H1 (cell line): Measurements from ENCODE around the gene PDIA6. TPM values are rescaled to one million over a fixed set of nuclear protein-coding genes. Genes with fewer than 3 reads are reported as not detected.

Experiments used
- CTCF ChIA-PET: fragments of 300-600 bp; sonication (Branson Sonifier 250); formaldehyde crosslinking; loops from one replicate; lab custom pipeline; 2021; ENCODE audit not compliant: partially characterized antibody; lab: Charles Lee
- POLR2A ChIA-PET: fragments of 300-600 bp; sonication (Branson Sonifier 250); formaldehyde crosslinking; loops from one replicate; lab custom pipeline; 2021; ENCODE audit warnings: inconsistent platforms; ENCODE audit not compliant: partially characterized antibody; lab: Charles Lee
- DNase-seq, 2 experiments: peaks; one replicate each; pipeline versions ENCODE4 v3.0.0 to v3.0.0-alpha.2; 2010 to 2022; ENCODE audit warnings: low spot score in 2 of 2, low read depth in 1 of 2, mixed read lengths in 1 of 2
- FAIRE-seq: peaks from 2 replicates; lab custom pipeline; 2011; peaks lifted over from hg19 to GRCh38; lab: Jason Lieb, UNC
- H2AFZ ChIP-seq: 2 replicates; pipeline ENCODE4 v1.8.1; 2012; ENCODE audit warnings: low read length, inconsistent platforms
- H2AK5ac ChIP-seq: 2 replicates; pipeline ENCODE4 v1.6.1; 2013; ENCODE audit warnings: low read depth, low read length
- H2BK120ac ChIP-seq: replicated peaks from 2 replicates; pipeline ENCODE3; 2013; ENCODE audit warnings: low read depth, low read length, inconsistent platforms
- H2BK12ac ChIP-seq: 2 replicates; pipeline ENCODE4 v1.6.1; 2013; ENCODE audit warnings: low read depth, low read length
- H2BK15ac ChIP-seq: 2 replicates; pipeline ENCODE4 v1.6.1; 2013; ENCODE audit warnings: low read length
- H2BK20ac ChIP-seq: 2 replicates; pipeline ENCODE4 v1.6.1; 2013; ENCODE audit warnings: low read length
- H2BK5ac ChIP-seq: 2 replicates; pipeline ENCODE4 v1.6.1; 2013; ENCODE audit warnings: low read depth, low read length
- H3K14ac ChIP-seq: 2 replicates; pipeline ENCODE4 v1.6.1; 2013; ENCODE audit warnings: inconsistent platforms; ENCODE audit not compliant: insufficient read length
- H3K18ac ChIP-seq: 2 replicates; pipeline ENCODE4 v1.6.1; 2013; ENCODE audit warnings: low read length; ENCODE audit errors: extremely low read depth
- H3K23ac ChIP-seq: 2 replicates; pipeline ENCODE4 v1.6.1; 2013; ENCODE audit warnings: inconsistent platforms; ENCODE audit not compliant: insufficient read length
- H3K23me2 ChIP-seq: 2 replicates; pipeline ENCODE4 v1.6.1; 2013; ENCODE audit warnings: low read depth, low read length
- H3K27ac ChIP-seq: 2 replicates; pipeline ENCODE4 v1.6.1; 2011; ENCODE audit warnings: low read depth, low read length, inconsistent platforms
- H3K27me3 ChIP-seq, 4 experiments: replicated peaks in 1 of 4; 1 replicate in 1 of 4; 2 replicates in 3 of 4; pipeline versions ENCODE4 v1.6.1 to v1.8.1; 2011 to 2013; ENCODE audit warnings: low read length in 3 of 4, mild to moderate bottlenecking in 3 of 4, inconsistent platforms in 2 of 4, mixed read lengths in 2 of 4, moderate library complexity in 1 of 4; ENCODE audit not compliant: control insufficient read depth in 3 of 4, insufficient read depth in 3 of 4; ENCODE audit errors: extremely low read depth in 1 of 4
- H3K36me3 ChIP-seq, 4 experiments: 2 replicates each; pipeline versions ENCODE4 v1.6.1 to v1.8.1; 2011 to 2013; ENCODE audit warnings: mild to moderate bottlenecking in 4 of 4, low read length in 3 of 4, moderate library complexity in 2 of 4, control low read depth in 1 of 4, inconsistent platforms in 1 of 4; ENCODE audit not compliant: insufficient read depth in 4 of 4, control insufficient read depth in 2 of 4
- H3K4ac ChIP-seq: replicated peaks from 2 replicates; pipeline ENCODE3; 2013; ENCODE audit warnings: low read length, low read depth, mixed read lengths, inconsistent platforms; ENCODE audit not compliant: insufficient read length
- H3K4me1 ChIP-seq, 4 experiments: replicated peaks in 1 of 4; 1 replicate in 1 of 4; 2 replicates in 3 of 4; pipeline versions ENCODE4 v1.6.1 to v1.8.1; 2011 to 2013; ENCODE audit warnings: low read length in 3 of 4, inconsistent platforms in 2 of 4, mixed read lengths in 1 of 4; ENCODE audit not compliant: insufficient read depth in 4 of 4, control insufficient read depth in 3 of 4
- H3K4me2 ChIP-seq, 2 experiments: 2 replicates each; pipeline versions ENCODE4 v1.6.1 to v1.8.1; 2011 to 2013; ENCODE audit warnings: low read depth in 2 of 2, low read length in 2 of 2, control low read depth in 1 of 2, inconsistent platforms in 1 of 2, mild to moderate bottlenecking in 1 of 2; ENCODE audit not compliant: insufficient read depth in 1 of 2
- H3K4me3 ChIP-seq, 4 experiments: fragments of 200-600, 300-600 bp in 1 of 4; sonication (generic), shearing (Covaris generic), sonication (Bioruptor Twin) in 1 of 4; 2 replicates each; pipeline versions ENCODE4 v1.5.1 to v1.8.1; 2011 to 2016; ENCODE audit warnings: low read length in 4 of 4, low read depth in 3 of 4, control low read depth in 2 of 4, inconsistent platforms in 2 of 4, mild to moderate bottlenecking in 2 of 4, mixed read lengths in 1 of 4, moderate library complexity in 1 of 4; ENCODE audit not compliant: insufficient read depth in 2 of 4; ENCODE audit errors: extremely low read depth in 1 of 4
- H3K56ac ChIP-seq: replicated peaks from 2 replicates; pipeline ENCODE3; 2013; ENCODE audit warnings: low read depth, mild to moderate bottlenecking, mixed read lengths, low read length, inconsistent platforms; ENCODE audit not compliant: insufficient read length
- H3K79me1 ChIP-seq: 2 replicates; pipeline ENCODE4 v1.6.1; 2013; ENCODE audit warnings: low read depth, low read length, control low read depth
- H3K79me2 ChIP-seq, 2 experiments: 2 replicates each; pipeline versions ENCODE4 v1.6.1 to v1.8.1; 2012 to 2013; ENCODE audit warnings: low read length in 2 of 2, mild to moderate bottlenecking in 2 of 2, inconsistent platforms in 1 of 2; ENCODE audit not compliant: insufficient read depth in 2 of 2, control insufficient read depth in 1 of 2
- H3K9ac ChIP-seq, 4 experiments: replicated peaks in 1 of 4; 1 replicate in 1 of 4; 2 replicates in 3 of 4; pipeline versions ENCODE4 v1.6.1 to v1.8.1; 2011 to 2013; ENCODE audit warnings: low read depth in 3 of 4, low read length in 3 of 4, control low read depth in 2 of 4, mild to moderate bottlenecking in 2 of 4, moderate library complexity in 2 of 4, inconsistent platforms in 1 of 4; ENCODE audit errors: extremely low read depth in 1 of 4
- H3K9me3 ChIP-seq, 2 experiments: 2 replicates each; pipeline versions ENCODE4 v1.6.1 to v1.8.1; 2012 to 2013; ENCODE audit warnings: mild to moderate bottlenecking in 2 of 2, moderate library complexity in 2 of 2, control low read depth in 1 of 2, inconsistent platforms in 1 of 2, low read depth in 1 of 2, low read length in 1 of 2, mixed read lengths in 1 of 2; ENCODE audit not compliant: insufficient read depth in 2 of 2
- H4K20me1 ChIP-seq, 2 experiments: replicated peaks in 1 of 2; 2 replicates each; pipeline versions ENCODE3 to v1.8.1; 2011 to 2013; ENCODE audit warnings: inconsistent platforms in 2 of 2, low read length in 2 of 2, mild to moderate bottlenecking in 1 of 2; ENCODE audit not compliant: insufficient read depth in 2 of 2, control insufficient read depth in 1 of 2
- H4K5ac ChIP-seq: 2 replicates; pipeline ENCODE4 v1.6.1; 2013; ENCODE audit warnings: low read length, low read depth, mixed read lengths, inconsistent platforms; ENCODE audit not compliant: insufficient read length
- H4K8ac ChIP-seq: 2 replicates; pipeline ENCODE4 v1.8.0; 2013; ENCODE audit warnings: mild to moderate bottlenecking, moderate library complexity, low read length, inconsistent platforms; ENCODE audit not compliant: insufficient read depth; ENCODE audit errors: extremely low read depth
- H4K91ac ChIP-seq: replicated peaks from 2 replicates; pipeline ENCODE3; 2013; ENCODE audit warnings: low read length, mixed read lengths, inconsistent platforms; ENCODE audit not compliant: insufficient read length
- BCL11A ChIP-seq, 2 experiments: IDR thresholded peaks; one replicate each; pipeline ENCODE4 v1.6.1; 2011; ENCODE audit warnings: low read depth in 2 of 2, low read length in 2 of 2, mild to moderate bottlenecking in 2 of 2
- CBX8 ChIP-seq: fragments of 300-800, 300-1000 bp; sonication (generic); IDR thresholded peaks from 2 replicates; pipeline ENCODE4 v1.7.1; 2016; ENCODE audit warnings: low read depth, low read length, borderline replicate concordance
- CHD2 ChIP-seq: IDR thresholded peaks from 2 replicates; pipeline ENCODE4 v1.6.1; 2012; ENCODE audit warnings: low read length, improper control_type of control experiment
- EGR1 ChIP-seq: IDR thresholded peaks from 2 replicates; pipeline ENCODE4 v1.6.1; 2011; ENCODE audit warnings: low read depth, low read length, borderline replicate concordance
- RAD21 ChIP-seq, 2 experiments: IDR thresholded peaks in 1 of 2; conservative IDR thresholded peaks in 1 of 2; 2 replicates each; pipeline ENCODE4 v1.6.1; 2011; ENCODE audit warnings: low read depth in 2 of 2, low read length in 2 of 2, improper control_type of control experiment in 1 of 2, inconsistent platforms in 1 of 2, mild to moderate bottlenecking in 1 of 2, moderate library complexity in 1 of 2
- RXRA ChIP-seq: IDR thresholded peaks from 2 replicates; pipeline ENCODE4 v1.6.1; 2011; ENCODE audit warnings: low read depth, mild to moderate bottlenecking, low read length, moderate library complexity; ENCODE audit not compliant: insufficient read depth
- SIRT6 ChIP-seq: IDR thresholded peaks from one replicate; pipeline ENCODE4 v1.7.1; 2012; ENCODE audit warnings: low read length, inconsistent platforms
- TBP ChIP-seq: IDR thresholded peaks from 2 replicates; pipeline ENCODE4 v1.6.1; 2011; ENCODE audit warnings: low read depth, low read length, improper control_type of control experiment
- WGBS, 2 experiments: shearing (Covaris generic) in 1 of 2; methylation state at CpG; one replicate each; pipeline versions ENCODE4 v1.1.6 to v1.1.7; 2013 to 2015; ENCODE audit warnings: low lambda C conversion rate in 2 of 2, mixed read lengths in 2 of 2, inconsistent platforms in 1 of 2, low coverage in 1 of 2, missing lambda C conversion rate in 1 of 2; ENCODE audit not compliant: insufficient replicate concordance in 2 of 2, insufficient coverage in 1 of 2, insufficient read length in 1 of 2; ENCODE audit errors: extremely low coverage in 1 of 2, missing lambda C conversion rate in 1 of 2; 5-methylcytosine and 5-hydroxymethylcytosine counted together
- polyA plus RNA-seq, 7 experiments: library from polyadenylated mRNA; depleted of rRNA in 3 of 7; stranded (reverse) in 5 of 7; unstranded in 2 of 7; fragments of >200 nt in 5 of 7; fragments of 200-250 nt in 2 of 7; gene quantifications; 1 replicate in 5 of 7; 2 replicates in 1 of 7; 4 replicates in 1 of 7; pipeline versions ENCODE4 v1.2.1 to v1.2.3, GENCODE V29; 2011 to 2013; ENCODE audit warnings: missing spikeins in 2 of 7, mixed read lengths in 2 of 7
- total RNA-seq: library from RNA; stranded (reverse); fragmentation: NEBNext Ultra II Directional; extraction: Animal tissue kit (Norgen Biotek cat#: 25700); gene quantifications from 2 replicates; pipeline ENCODE4 v1.2.1, GENCODE V29; 2021
- TF ChIP-seq, protein P1 (sequence below): IDR thresholded peaks from 2 replicates; pipeline ENCODE4 v1.6.1; 2011; ENCODE audit warnings: low read length, improper control_type of control experiment
- TF ChIP-seq, protein P2 (sequence below), 3 experiments: IDR thresholded peaks; 1 replicate in 2 of 3; 2 replicates in 1 of 3; pipeline versions ENCODE4 v1.5.1 to v1.6.1; 2011; ENCODE audit warnings: low read length in 3 of 3, mild to moderate bottlenecking in 3 of 3, inconsistent platforms in 2 of 3, low read depth in 1 of 3, moderate library complexity in 1 of 3; ENCODE audit not compliant: insufficient read depth in 1 of 3; ENCODE audit errors: control extremely low read depth in 1 of 3

PDIA6 gene
- total and polyA plus RNA-seq, 2 of the 8 experiments (the other 6 are each of a cell fraction or from before 2014, with no cell fraction given): 181 to 384 TPM

DNA sequence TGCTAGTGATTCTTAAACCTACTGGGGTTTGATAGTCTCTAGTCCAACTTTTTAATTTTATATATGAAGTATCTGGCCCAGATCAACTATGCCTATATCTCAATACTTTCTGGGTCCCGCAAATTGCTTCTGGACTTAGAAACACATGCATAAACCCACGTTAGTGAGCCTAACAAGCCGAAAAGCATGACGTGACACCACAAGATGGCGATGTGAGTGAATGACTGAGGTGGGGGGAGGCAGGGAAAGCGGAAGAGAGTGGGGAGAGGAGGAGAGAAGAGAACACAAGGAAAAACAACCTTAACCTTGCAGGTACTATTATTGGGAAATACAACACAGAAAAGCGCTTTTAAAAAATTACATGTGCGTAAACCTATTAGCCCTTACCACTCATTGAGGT, 13.8 kb downstream of the PDIA6 start:
- Histone ChIP-seq H4K8ac (no peak overlapping the region), H2BK120ac (no peak overlapping the region), H3K4me3 (no peak overlapping the region), H3K27ac (no peak overlapping the region), H3K4me1 (no peaks in the 10 kb centered on the region), H3K23ac (no peak overlapping the region), H2BK12ac (no peak overlapping the region), H3K18ac (no peak overlapping the region), H3K56ac (no peak overlapping the region), H4K20me1 (peaks cover 4 to 18% of the 10 kb centered on the region in 2 experiments), H3K4ac (no peak overlapping the region), H2AFZ (no peak overlapping the region), H3K27me3 (no peaks in the 10 kb centered on the region), H3K9ac (no peak overlapping the region), H3K9me3 (no peaks in the 10 kb centered on the region), H2AK5ac (no peak overlapping the region), H3K23me2 (no peaks in the 10 kb centered on the region), H3K4me2 (no peak overlapping the region), H3K14ac (no peak overlapping the region), H4K5ac (no peak overlapping the region), H3K36me3 (peaks cover 5 to 73% (median 35%) of the 10 kb centered on the region in 4 experiments; a peak in 7 of 8 replicates), H2BK20ac (no peak overlapping the region), H2BK5ac (no peak overlapping the region), H3K79me1 (peaks cover 10% of the 10 kb centered on the region; the same call in 1 of the 2 replicates), H4K91ac (no peak overlapping the region), H3K79me2 (peaks cover 11 to 82% of the 10 kb centered on the region in 2 experiments), H2BK15ac (no peak overlapping the region)
- TF ChIP-seq TBP (no peak), RAD21 (IDR thresholded peaks at IDR 0.05 in 1 of 2, conservative IDR thresholded peaks at IDR 0.05 in 1 of 2; ENCODE audit: low read depth in 2 of 2, low read length in 2 of 2) (peak in 1 of 2 experiments; percentile 16; a peak in 1 of 4 replicates), RXRA (no peak), CHD2 (no peak), BCL11A (IDR thresholded peaks at IDR 0.05; ENCODE audit: low read depth in 2 of 2, low read length in 2 of 2) (no peak), SIRT6 (no peak), CBX8 (no peak), EGR1 (no peak)
- TF ChIP-seq, protein P1, sequence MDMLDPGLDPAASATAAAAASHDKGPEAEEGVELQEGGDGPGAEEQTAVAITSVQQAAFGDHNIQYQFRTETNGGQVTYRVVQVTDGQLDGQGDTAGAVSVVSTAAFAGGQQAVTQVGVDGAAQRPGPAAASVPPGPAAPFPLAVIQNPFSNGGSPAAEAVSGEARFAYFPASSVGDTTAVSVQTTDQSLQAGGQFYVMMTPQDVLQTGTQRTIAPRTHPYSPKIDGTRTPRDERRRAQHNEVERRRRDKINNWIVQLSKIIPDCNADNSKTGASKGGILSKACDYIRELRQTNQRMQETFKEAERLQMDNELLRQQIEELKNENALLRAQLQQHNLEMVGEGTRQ: no peak
- TF ChIP-seq, protein P2, sequence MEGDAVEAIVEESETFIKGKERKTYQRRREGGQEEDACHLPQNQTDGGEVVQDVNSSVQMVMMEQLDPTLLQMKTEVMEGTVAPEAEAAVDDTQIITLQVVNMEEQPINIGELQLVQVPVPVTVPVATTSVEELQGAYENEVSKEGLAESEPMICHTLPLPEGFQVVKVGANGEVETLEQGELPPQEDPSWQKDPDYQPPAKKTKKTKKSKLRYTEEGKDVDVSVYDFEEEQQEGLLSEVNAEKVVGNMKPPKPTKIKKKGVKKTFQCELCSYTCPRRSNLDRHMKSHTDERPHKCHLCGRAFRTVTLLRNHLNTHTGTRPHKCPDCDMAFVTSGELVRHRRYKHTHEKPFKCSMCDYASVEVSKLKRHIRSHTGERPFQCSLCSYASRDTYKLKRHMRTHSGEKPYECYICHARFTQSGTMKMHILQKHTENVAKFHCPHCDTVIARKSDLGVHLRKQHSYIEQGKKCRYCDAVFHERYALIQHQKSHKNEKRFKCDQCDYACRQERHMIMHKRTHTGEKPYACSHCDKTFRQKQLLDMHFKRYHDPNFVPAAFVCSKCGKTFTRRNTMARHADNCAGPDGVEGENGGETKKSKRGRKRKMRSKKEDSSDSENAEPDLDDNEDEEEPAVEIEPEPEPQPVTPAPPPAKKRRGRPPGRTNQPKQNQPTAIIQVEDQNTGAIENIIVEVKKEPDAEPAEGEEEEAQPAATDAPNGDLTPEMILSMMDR (IDR thresholded peaks at IDR 0.05; ENCODE audit: control extremely low read depth in 1 of 3, insufficient read depth in 1 of 3, low read depth in 1 of 3, low read length in 3 of 3): peak in 2 of 3 experiments; percentile 29 to 40; a peak in 3 of 4 replicates
- DNase-seq (no peak), FAIRE-seq (no peak)
- ChIA-PET CTCF (interaction anchor here (0.6 to 4.2 kb wide), 11 partner anchors 10 to 820 kb away, joined by 3 to 13 read pairs (median 4); no protein-coding TSS in a partner anchor), POLR2A (no interaction called here)
- WGBS, 2 experiments: 71% methylated on average over 8 of the region's 8 CpGs; no CpG with 5 or more reads in 1 of the 2 experiments
